GM21515 (cell line): Measurements from ENCODE around the gene SEPTIN1.
A peak's percentile ranks its signal among the peaks of the same experiment; 100 is the strongest.
"Not testable (repeated sequence)": the region's sequence is repeated elsewhere in the genome, so short reads cannot be mapped to it uniquely, and the experiment has no call there.

ENCODE experiments used
- ATAC-seq: cut with Tn5 transposase; IDR thresholded peaks from one replicate; pipeline ENCODE4 v1.9.1; 2021; ENCODE audit not compliant: unreplicated experiment

Gene SEPTIN1

DNA sequence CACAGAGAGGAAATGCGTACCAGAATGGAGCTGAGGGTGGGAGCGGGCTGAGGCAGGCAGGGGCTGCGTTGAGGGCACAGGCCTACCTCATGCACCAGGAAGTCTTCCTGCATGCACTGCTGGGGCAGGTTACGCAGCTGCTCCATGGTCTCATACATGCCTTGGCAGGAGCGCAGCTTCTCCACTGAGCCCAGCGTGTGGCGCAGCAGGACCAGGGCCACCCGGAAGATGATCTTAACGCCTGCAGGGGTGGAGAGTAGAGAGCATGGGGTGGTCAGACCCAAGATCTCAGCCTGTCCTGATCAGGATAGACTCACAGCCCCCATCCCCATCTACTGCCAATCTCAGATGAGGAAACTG is 23.8 kb downstream of the SEPTIN1 start:
- ATAC-seq: no peak

DNA sequence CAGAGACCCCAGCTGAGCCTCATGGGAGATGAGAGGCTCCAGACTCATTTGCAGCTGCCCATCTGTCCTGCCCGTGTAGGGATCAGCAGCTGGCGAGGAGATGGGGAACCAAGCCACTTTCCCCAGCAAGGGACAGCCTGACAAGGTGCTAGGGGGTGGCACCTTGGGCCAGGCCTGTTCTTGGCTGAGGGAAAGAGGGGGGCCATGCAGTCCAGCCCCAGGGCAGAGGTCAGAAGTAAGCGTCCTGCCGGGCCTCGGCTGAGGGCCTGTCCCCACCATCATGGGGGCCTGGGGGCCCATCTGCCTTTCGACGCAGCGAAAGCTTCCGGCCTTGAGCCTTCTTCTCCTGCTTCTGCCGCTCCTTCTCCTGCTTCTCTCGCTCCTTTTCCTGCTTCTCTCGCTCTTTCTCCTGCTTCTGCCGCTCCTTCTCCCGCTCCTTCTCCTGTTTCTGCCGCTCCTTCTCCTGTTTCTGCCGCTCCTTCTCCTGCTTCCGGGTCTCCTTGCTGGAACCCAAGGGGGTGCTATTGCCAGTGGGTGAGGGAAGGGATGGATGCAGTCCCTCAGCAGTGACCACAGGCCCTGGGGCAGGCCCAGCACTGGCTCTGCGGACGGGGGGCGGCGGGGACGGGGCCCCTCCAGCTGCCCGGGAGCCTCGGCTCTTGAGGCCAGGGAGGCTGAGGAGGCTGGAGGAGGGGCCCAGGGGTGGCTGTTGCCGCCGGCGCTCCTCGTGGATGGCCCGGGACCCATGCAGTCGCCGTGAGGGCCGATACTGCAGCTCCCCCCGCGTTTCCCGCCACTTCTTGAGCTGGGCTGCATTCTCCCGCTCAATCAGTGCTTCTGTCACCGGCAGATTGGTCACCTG is 24.4 kb downstream of the SEPTIN1 start:
- ATAC-seq: no peak

DNA sequence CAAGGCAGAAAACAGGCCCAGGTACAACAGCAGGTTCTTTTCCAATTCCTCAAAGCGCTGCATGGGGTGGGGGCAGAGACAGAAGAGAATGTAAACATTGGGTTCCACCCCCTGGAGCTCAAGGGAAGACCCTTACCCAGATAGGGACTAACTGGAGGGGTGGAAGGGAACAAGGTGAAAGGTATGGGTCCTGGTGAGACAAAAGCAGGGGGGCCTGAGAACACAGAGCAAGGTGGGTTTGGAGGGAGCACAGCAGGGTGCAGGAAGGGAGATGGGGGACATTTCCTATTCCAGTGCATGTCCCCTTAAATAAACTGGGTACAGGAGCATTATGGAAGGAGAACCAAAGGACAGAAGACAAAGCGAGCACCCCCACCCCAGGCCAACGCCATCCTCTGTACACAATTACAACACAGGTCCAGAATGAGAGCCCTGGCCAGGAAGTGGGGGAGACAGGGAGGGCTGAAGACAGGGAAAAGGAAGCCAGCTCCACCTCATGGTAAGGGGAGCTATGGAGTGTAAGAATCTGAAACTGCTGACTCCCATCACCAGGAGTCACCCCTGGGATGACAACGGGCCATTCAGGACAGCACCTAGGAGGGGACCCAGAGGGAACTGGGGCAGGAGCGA is 25.2 kb downstream of the SEPTIN1 start:
- ATAC-seq: no peak

DNA sequence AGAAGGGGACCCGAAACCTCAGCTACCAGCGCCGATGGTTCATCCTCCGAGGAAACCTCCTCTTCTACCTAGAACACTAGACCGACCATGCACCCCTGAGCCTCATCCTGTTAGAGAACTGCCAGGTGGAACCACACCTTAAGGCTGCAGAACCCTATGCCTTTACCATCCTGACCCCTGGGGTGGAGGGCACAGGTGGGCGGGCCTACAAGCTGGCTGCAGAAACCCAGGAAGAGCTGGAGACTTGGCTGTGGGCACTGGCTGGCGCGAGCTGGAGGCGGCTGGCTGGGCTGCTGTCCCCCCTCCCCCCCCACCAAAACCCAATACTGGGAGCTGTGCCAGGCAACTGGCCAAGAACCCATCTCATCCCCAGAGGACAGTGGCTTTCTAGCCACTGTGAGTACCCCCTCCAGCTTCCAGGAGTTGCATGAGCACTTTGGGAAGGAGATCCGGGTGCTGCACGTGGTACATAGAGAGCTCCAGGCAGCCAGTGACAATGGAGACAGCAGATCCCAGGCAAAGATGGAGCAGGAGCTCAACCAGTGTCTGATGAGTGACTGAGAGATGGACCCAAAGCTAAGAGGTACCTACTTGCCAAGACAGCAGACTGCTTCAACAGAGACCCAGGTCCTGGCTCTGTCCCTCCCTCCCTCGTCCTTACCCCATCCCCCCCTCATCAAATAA is 25.8 kb downstream of the SEPTIN1 start:
- ATAC-seq: no peak

DNA sequence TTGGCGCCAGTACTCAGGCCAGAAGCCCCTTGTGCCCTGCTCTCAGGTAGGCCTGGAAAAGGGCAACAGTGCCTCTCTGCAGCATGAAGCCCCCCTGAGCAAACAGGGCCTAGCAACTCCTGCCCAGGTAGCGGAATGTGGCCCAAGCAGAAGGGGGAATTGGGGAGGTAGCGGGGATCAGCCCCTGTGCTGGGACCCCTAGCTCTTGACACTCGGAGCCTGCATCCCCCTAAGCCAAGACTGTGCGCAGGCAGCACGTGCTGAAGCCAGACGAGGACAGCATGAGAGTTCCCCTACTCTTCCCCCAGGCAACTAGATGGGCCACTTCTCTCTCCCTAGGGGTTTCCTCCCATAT is 26.4 kb downstream of the SEPTIN1 start:
- ATAC-seq: no peak

DNA sequence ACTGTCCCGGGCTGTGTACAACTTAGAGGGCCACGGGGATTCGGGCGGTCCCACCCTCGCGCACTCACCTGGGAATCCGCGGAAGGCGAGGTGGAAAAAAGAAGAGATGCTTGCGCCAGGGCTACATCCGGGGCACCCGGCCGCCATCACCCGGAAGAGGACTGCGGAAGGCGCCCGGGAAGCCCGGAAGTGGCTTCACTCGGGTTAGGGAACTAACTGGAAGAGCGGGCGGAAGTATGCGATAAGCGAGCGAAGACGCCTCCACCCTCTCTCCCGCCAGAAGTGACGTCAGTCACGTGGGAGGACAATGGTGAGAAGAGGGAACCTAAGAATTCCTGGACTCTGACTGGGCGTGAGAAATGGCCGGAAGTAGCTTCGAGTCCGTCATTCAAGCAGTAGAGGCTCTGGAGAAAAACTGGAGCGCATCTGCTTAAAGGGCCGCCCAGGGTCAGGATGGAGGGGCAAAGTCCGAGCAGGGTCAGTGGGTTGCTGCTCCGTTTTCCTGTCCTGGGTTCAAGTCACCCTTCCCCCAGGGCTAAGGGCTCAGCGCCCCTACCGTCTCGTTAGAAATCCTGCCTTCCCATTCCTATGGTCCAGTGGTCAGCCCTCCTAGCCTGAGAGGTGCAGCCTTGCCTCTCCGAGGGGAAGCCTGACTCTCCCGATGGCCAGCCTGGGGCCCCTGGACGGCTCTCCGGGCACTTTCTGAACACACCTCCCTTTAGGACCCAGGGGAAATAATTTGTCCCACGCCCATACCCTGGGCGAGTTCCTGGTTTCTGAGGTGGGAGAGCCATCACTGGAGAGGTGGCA is 27.0 kb downstream of the SEPTIN1 start, which contains the start of gene CD2BP2:
Gene CD2BP2 (minus strand): TSS at position 165 of the 810 bp plus-strand sequence. CDS start 627 bp downstream, outside the sequence.
- peak; percentile 48 for ATAC-seq

DNA sequence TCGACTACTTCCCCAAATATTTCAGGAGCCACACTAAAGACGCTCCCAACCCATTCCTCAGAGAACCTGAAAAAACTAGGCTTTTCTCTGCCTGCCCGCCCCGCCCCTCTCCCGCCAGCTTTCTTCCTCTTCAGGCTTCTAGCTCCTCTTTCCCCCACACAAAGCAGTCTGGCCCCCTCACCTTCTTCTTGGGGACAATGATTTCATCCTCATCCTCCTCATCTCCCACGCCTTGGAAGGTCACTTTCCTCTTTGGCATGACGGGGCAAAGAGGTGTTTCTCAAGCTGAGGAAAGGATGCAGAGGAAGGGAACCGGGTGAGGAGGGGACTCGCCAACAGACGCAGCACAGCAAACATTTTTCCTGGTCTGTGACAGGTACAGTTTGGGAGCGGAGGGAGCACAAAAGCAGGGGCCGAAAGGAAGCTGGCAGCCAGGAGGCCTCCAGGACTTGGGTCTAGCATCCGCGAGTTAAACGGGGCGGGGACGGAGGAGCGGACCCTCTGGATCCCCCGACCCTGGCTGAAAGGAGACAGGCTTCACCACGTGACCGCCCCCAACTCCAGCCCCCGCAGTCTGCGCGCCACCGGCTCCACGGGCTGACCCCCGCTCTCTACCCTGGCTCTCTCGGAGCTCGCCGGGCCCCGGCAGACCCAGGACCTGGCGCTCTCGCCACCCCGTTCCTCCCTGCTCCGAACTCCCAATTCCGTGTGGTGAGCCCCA is 27.8 kb downstream of the SEPTIN1 start:
- peak; percentile 16 for ATAC-seq

DNA sequence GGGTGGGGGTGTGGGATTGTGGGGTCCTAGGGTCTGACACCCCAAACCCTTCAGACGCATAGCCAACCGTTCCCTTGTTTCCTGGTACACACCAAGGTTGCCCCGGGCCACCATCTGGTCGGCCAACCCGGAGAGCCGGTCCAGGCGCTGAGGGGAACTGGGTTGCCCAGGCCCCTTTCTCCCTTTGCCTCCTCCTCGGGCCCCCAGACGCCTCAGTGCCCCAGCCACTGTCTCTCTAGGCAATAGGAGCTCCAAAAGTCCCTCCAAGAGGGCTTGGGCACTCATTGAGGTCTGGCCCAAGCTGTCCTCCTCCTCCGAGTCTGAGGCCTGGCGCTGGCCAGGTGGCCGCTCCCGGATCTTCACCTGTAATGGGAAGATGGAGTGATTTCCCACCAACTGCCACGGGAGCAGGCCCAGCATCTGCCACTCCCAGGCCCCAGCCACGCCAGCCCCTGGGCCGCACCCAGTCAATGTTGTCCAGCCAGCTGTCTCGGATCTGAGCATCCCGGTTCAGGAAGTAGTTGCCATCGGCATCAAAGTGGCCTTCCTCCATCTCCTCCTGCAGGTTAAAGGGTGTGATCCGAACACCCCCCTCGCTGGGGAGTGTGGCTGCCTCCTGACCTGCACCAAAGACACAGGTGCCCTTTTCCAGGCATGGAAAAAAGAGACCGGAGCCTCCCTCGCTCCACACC is 28.8 kb downstream of the SEPTIN1 start:
- ATAC-seq: no peak

DNA sequence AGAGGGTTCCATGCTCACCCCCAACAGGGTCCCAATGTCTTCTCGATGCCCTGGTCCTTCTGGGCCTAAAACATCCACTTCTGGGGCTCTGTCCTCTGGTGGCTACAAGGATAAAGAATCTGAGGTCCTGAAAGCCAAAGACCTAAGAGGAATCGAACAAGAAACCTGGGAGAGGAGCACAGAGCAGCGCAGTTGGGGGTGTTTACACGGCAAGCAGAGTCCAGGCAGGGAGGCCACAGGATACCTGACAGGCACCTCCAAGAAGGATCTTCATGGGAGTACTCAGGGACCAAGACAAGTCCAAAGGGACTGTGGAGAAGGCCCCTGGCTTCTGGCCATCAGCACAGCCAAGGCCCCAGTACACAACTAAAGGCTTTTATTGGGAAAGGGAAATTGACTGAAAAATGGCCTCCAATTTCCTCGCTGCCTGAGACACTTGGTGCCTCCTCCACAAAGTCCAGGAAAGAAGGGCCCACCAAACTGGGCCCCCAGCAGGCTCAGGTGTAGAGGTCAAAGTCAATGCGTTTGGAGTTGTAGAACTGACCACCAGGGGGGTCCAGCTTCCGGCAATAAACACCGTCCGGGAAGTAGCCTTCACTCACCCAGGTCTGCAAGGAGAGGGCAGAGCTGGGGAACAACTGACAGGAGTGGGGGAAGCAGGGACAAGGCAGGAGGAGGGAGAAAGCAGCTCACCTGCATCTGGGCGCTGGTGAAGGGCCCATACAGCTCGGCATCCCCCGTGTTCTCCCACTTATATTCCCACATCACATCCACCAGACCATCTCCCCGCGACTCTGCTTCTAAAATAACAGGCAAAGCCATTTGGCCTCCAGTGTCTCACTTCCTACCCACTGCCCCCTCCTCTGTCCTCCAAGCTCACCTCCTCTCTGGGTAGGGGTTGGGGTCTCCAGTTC is 29.6 kb downstream of the SEPTIN1 start:
- no peak for ATAC-seq

DNA sequence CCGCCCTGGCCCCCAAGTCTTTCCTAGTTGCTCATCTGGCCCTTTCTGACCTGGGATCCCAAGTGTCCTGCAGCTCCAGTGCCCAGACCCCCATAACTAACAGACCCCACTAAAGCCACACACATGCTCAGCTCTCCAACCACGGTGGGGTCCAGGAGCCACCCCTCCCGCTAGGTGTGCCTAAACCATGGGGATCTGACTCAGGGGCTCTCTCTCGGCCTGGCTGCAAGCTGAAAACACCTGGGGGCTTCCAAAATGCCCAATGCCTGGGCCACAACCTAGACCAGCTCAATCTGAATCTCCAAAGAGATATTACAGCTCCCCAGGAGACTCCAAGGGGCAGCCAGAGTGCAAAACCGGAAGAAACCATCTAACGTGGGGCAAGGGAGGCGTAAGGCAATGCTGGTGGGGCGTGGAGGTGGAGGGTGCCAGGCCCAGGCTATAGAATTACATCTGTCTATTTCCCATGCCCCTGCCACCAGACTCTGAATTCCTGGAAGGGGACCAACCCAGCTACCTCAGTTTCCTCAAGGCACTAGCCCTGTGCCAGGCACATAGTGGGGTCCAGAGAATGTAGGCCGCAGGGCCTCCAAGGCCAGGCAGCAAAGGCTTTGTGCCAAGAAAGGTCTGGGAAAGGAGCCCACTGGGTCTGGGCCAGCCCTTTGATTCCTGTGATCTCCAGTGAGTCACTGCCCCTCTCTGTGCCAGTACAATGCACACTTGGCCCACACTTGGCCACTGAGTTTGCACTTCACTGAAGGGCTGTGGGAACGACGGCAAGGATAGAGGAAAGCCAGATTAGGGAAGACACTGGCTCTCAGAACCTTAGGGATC is 30.6 kb downstream of the SEPTIN1 start:
- no peak for ATAC-seq

DNA sequence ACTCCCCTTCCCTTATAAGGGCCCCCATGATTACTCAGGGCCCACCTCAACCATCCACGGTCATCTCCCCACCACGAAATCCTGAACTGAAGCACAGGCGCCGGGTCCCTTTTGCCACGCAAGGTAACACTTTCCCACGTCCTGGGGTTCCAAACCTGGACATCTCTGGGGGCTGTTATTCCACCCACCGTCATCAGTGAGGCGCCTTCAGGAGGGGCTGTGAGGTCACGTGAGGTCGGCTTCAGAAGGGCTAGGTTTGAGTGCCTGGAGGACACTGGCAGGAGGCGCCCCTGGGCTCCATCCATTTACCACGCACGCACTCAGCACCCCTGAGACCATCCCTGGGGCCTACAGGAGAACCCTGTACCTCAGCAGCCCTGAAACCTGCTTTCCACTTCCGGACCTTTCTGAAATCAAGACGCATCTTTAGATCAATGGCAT is 31.3 kb downstream of the SEPTIN1 start:
- ATAC-seq: no peak

DNA sequence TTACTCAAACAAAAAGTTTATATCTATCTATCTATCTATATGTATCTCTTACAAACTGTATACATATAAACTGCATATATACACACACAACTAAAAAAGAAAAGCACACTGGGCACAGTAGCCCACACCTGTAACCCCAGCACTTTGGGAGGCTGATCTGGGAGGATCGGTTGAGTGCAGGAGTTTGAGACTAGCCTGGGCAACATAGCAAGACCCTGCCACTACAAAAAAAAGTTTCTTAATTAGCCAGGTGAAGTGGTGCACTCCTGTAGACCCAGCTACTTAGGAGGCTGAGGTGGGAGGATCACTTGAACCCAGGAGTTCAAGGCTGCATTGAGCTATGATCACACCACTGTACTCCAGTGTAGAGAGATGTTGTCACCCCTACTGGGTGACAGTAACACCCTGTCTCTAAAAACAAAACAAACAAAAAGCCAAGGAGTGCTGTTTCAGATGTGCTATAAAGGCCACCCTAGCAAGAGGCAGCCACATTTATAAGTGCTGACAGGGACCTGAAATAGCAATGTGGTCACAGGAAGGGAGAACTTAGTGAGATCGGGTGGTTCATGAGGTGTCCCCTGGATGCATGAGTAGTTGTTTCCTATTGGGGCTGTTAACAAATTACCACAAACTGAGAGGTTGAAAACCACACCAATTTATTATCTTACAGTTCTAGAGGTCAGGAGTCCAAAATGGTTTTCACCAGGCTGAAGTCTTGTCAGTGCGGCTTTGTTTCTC is 32.1 kb downstream of the SEPTIN1 start:
- ATAC-seq: no peak

DNA sequence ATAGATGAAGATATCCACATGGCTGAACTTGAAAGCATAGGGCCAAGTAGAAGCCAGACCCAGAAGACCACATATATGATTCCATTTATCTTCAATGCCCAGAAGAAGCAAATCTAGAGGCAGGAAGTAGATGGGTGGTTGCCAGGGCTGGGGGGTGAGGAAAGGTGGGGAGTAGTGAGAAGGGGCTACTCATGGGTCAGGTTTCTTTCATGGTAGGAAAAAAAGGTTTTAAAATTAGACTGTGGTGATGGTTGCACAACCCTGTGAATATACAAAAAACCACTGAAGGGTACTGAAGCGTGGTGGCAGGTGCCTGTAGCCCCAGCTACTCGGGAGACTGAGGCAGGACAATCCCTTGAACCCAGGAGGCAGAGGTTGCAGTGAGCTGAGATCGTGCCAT is 32.7 kb downstream of the SEPTIN1 start:
- ATAC-seq: no peak

DNA sequence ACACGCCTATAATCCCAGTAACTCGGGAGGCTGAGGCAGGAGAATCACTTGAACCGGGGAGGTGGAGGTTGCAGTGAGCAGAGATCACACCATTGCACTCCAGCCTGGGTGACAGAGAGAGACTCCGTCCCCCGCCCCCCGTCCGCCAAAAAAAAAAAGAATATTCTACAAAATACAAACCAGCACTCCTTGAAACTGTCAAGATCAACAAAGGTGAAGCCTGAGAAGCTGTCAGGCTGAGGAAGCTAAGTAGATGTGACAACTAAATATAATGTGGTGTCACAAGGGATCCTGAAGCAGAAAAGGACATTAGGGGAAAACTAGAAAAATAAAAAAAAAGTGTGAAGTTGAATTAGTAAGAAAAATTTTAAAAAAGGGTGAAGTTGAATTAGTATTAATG is 33.4 kb downstream of the SEPTIN1 start:
- no peak for ATAC-seq

DNA sequence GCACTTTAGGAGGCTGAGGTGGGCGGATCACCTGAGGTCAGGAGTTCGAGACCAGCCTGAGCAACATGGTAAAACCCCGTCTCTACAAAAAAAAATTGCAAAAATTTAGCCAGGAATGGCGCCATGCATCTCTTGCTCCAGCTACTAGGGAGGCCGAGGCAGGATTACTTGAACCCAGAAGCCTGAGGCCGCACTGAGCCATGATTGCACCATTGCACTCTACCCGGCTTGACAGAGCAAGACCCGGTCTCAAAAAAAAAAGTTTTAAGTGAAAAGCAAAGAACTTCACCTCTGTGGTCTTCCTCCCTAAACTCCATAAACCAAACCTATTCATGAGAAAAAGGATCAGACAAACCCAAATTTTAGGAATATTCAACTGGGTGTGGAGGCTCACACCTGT is 34.2 kb downstream of the SEPTIN1 start:
- no peak for ATAC-seq

DNA sequence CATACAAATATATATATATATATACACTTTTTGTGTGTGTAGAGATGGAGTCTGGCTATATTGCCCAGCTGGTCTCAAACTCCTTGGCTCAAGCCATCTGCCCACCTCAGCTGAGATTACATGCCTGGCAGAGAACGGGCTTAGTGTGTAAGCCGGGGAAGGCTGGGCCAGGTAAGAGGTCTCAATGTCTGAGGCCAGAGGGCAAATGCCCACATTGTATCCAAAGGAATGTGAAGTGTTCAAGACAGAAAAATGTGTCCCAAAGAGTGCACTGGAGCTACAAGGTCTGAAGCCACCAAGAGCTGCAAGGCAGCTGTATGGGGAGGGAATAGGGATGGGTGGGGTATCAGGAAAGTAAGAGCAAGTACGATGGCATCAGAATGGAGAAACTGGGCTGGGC is 36.1 kb downstream of the SEPTIN1 start:
- no peak for ATAC-seq

DNA sequence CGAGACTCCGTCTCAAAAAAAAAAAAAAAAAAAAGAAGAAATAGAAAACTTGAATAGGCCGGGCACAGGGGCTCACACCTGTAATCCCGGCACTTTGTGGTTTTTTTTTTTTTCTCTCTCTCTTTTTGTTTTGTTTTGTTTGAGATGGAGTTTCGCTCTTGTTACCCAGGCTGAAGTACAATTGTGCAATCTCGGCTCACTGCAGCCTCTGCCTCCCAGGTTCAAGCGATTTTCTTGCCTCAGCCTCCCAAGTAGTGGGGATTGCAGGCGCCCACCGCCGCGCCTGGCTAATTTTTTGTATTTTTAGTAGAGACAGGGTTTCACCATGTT is 38.9 kb downstream of the SEPTIN1 start:
- not testable (repeated sequence) for ATAC-seq
